Ovary (tissue), 3 donors: ENCODE results near the gene BAHCC1.

Source experiments
- CTCF ChIP-seq, 3 donors: fragments of 450-650 bp in 2 of 3; fragments of 200-600 bp in 1 of 3; IDR thresholded peaks; one replicate each; pipeline versions ENCODE4 v1.5.1 to v1.8.0; 2016 to 2022; ENCODE audit warnings: antibody characterized with exemption in 3 of 3, mild to moderate bottlenecking in 1 of 3
- EP300 ChIP-seq: sonication (generic); formaldehyde crosslinking; IDR thresholded peaks from one replicate; pipeline ENCODE4 v1.6.1; 2017; ENCODE audit warnings: antibody characterized with exemption
- donor health status: DM: no; HTN: no; CAD: no.

GRCh38 chr17:81405411-81405872 is 10.2 kb downstream of the BAHCC1 start:
- no peak for TF ChIP-seq CTCF (IDR thresholded peaks at IDR 0.05)
- TF ChIP-seq EP300 = peak; percentile 88
